DND-41 (cell line): ENCODE results near the gene IFNAR1.

ENCODE experiments used
- EZH2 ChIP-seq: IDR thresholded peaks from 3 replicates; pipeline ENCODE4 v1.6.1; 2012; ENCODE audit warnings: borderline replicate concordance, low read depth, mild to moderate bottlenecking, moderate library complexity, low read length, inconsistent platforms; ENCODE audit not compliant: severe bottlenecking
- TF ChIP-seq, protein P1 (sequence below): IDR thresholded peaks from 2 replicates; pipeline ENCODE4 v1.5.1; 2012; ENCODE audit warnings: borderline replicate concordance, low read length, moderate library complexity, mild to moderate bottlenecking; ENCODE audit not compliant: poor library complexity, severe bottlenecking; ENCODE audit errors: extremely low read depth

DNA sequence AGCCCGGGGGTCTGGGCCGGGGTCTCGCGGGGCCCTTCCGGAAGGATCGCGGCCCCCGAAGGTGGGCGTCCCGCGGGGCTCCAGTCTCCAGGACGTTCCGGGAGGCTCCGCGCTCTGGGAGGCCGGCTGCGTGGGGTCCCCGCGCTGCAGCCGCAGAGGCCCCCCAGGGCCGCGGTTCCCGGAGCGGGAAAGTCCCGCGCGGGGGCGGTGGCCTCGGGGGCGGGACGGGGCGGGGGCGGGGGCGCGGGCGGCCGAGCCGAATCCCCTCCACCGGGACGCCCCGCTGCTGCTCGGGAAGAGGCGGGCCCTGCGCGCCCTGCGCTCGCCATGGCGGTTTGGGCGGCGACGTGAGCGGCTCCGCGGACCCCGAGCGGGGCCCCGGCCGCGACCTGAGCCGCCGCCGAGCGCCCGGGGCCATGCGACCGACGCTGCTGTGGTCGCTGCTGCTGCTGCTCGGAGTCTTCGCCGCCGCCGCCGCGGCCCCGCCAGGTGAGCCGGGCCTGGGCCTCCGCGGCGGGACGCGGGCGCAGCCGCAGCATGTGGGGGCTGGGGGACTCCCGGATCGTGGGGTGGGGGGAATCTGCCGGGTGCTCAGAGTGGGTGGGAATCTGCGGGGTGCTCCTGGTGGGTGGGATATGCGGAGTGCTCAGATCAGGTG is 78.5 kb downstream of the IFNAR1 start, which contains the start of gene IFNGR2:
- TF ChIP-seq, protein P1, sequence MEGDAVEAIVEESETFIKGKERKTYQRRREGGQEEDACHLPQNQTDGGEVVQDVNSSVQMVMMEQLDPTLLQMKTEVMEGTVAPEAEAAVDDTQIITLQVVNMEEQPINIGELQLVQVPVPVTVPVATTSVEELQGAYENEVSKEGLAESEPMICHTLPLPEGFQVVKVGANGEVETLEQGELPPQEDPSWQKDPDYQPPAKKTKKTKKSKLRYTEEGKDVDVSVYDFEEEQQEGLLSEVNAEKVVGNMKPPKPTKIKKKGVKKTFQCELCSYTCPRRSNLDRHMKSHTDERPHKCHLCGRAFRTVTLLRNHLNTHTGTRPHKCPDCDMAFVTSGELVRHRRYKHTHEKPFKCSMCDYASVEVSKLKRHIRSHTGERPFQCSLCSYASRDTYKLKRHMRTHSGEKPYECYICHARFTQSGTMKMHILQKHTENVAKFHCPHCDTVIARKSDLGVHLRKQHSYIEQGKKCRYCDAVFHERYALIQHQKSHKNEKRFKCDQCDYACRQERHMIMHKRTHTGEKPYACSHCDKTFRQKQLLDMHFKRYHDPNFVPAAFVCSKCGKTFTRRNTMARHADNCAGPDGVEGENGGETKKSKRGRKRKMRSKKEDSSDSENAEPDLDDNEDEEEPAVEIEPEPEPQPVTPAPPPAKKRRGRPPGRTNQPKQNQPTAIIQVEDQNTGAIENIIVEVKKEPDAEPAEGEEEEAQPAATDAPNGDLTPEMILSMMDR = no peak
- no peak for TF ChIP-seq EZH2
